Stimulated activated naive CD8-positive, alpha-beta T cell treated with anti-CD3 and anti-CD28 coated beads, Interleukin-15, amount 100 ng/mL, for 72 hours (primary cell): Measurements from ENCODE around the gene PLEKHG5.

Experiments used
- ATAC-seq: fragments of 150-1000 bp; cut with Tn5 transposase; 2 replicates; pipeline ENCODE4 v1.10.0; 2021; ENCODE audit warnings: mild to moderate bottlenecking, moderate library complexity
- DNase-seq, 2 donors: peaks; one replicate each; pipeline ENCODE4 v3.0.0; 2021 to 2022
- H3K27ac Mint-ChIP-seq, 2 donors: one replicate each; pipeline ENCODE4 v1.8.0; 2022; ENCODE audit warnings: mild to moderate bottlenecking in 2 of 2, mixed read lengths in 2 of 2, moderate library complexity in 2 of 2
- H3K27me3 Mint-ChIP-seq: one replicate; pipeline ENCODE4 v1.8.0; 2022; ENCODE audit warnings: mixed read lengths
- H3K4me1 Mint-ChIP-seq: one replicate; pipeline ENCODE4 v1.8.0; 2022; ENCODE audit warnings: mild to moderate bottlenecking, mixed read lengths
- H3K4me3 Mint-ChIP-seq, 2 donors: one replicate each; pipeline ENCODE4 v1.8.0; 2022; ENCODE audit warnings: mild to moderate bottlenecking in 2 of 2, mixed read lengths in 2 of 2, moderate library complexity in 1 of 2
- H3K9me3 Mint-ChIP-seq, 2 donors: one replicate each; pipeline ENCODE4 v1.8.0; 2022; ENCODE audit warnings: mixed read lengths in 2 of 2

PLEKHG5 gene

GRCh38 chr1:6427441-6428390 lies 63.8 kb downstream of the PLEKHG5 start:
- peaks cover 18% of the 10 kb centered on the region for H3K4me1 Mint-ChIP-seq
- no peak overlapping the region for H3K4me3 Mint-ChIP-seq
- H3K9me3 Mint-ChIP-seq, result no peaks in the 10 kb centered on the region
- no peak for DNase-seq
- no peak for ATAC-seq
- no peak overlapping the region for H3K27ac Mint-ChIP-seq
- peaks cover 73% of the 10 kb centered on the region for H3K27me3 Mint-ChIP-seq

GRCh38 chr1:6426972-6427350 lies 64.5 kb downstream of the PLEKHG5 start:
- ATAC-seq (no peak), DNase-seq (no peak)
- no peak overlapping the region for H3K4me3 Mint-ChIP-seq
- peaks cover 81% of the 10 kb centered on the region for H3K27me3 Mint-ChIP-seq
- no peaks in the 10 kb centered on the region for H3K9me3 Mint-ChIP-seq
- peaks cover 19% of the 10 kb centered on the region for H3K4me1 Mint-ChIP-seq
- peak overlapping the region in 1 of 2 donors; percentile 42 for H3K27ac Mint-ChIP-seq

DNA sequence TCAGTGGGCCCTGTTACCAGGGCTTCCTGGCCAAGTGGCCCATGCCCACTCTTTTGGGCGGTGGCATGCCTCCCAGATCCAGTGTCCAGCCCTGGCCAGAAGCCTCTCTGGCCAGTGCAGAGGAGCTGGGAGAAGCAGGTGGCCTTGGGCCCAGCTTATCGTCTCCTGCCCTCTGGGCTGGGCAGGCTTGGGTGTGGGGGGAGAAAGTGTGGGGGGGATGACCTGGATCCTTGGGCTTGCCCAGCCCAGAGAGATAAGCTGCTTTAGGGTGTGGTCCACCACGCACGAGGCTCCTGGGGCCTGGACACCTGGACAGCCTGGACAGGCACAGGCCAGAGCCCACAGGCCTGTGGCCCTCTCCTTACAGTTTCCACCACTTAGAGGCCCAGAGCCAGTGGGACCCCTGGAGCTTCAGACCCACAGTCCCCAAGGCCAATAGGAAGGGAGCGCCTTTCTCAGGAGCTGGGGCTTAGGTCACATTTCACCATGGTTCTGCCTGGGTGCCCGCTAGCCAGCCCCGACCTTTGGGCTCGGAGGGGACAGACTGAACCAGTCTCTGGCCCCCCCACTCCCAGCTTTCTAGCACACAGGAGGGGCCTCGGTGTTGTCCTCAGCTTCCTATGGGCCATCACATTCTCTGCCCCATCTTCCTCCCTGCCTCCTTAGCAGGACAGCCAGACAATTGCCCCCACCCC lies 65.0 kb downstream of the PLEKHG5 start:
- DNase-seq (no peak), ATAC-seq (no peak)
- Mint-ChIP-seq H3K9me3 (no peaks in the 10 kb centered on the region), H3K27me3 (peaks cover 86% of the 10 kb centered on the region), H3K4me1 (peaks cover 19% of the 10 kb centered on the region), H3K27ac (no peak overlapping the region), H3K4me3 (no peak overlapping the region)

- Mint-ChIP-seq H3K4me3 (no peak overlapping the region), H3K9me3 (no peaks in the 10 kb centered on the region), H3K27me3 (peaks cover 90% of the 10 kb centered on the region), H3K27ac (no peak overlapping the region), H3K4me1 (peaks cover 19% of the 10 kb centered on the region)
- no peak for ATAC-seq
- DNase-seq, result no peak
Measured at GRCh38 chr1:6425658-6426057, 65.8 kb downstream of the PLEKHG5 start.

DNA sequence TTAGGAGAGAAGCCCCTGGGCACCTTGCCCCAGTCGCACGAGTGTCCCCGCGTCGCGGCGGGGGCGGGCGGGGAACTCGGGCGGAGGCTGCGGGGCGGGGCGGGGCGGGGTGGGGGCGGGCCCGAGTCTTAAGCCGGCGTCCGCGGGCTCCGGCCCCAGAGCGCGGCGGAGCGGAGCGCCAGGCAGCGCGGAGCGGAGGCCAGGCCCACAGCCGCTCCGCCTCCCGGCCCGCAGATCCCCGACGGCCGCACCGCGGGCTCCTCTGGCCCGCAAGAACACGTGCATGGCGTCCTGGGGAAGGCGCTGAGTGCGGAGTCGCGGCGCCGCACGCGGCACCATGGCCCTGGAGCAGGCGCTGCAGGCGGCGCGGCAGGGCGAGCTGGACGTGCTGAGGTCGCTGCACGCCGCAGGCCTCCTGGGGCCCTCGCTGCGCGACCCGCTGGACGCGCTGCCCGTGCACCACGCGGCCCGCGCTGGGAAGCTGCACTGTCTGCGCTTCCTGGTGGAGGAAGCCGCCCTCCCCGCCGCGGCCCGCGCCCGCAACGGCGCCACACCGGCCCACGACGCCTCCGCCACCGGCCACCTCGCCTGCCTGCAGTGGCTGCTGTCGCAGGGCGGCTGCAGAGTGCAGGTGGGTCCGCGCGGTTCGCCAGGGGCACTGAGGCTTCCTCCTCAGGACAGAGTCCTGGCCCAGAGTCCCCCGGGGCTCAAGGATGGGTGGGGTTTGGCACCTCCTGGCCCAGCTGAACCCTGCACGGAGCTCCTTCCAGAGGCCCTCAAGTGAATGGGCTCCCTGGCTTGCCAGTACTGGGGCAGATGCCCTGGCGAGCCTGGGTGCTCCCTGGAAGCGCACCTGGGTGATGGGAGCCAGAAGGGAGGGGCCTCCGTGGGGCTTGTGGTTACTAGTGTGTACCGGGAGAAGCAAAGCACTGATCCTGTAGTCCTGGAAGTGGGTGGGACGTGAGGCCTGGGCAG lies 66.6 kb downstream of the PLEKHG5 start, which contains the start of gene ESPN:
ESPN (plus strand) TSS at position 158 of the 975 bp plus-strand sequence; CDS start at position 338, 180 bp downstream.
- H3K9me3 Mint-ChIP-seq, result no peaks in the 10 kb centered on the region
- H3K4me1 Mint-ChIP-seq, result peaks cover 25% of the 10 kb centered on the region
- DNase-seq (no peak), ATAC-seq (peak; percentile 8)
- no peak within 1 kb of the TSS for H3K27ac Mint-ChIP-seq
- peaks cover 90% of the 10 kb centered on the region for H3K27me3 Mint-ChIP-seq
- H3K4me3 Mint-ChIP-seq, result peak within 1 kb of the TSS; percentile 46 to 79

GRCh38 chr1:6424000-6424565 lies 67.4 kb downstream of the PLEKHG5 start:
- Mint-ChIP-seq H3K4me3 (peak overlapping the region; percentile 46 to 79), H3K9me3 (no peaks in the 10 kb centered on the region), H3K27me3 (peaks cover 92% of the 10 kb centered on the region), H3K4me1 (peaks cover 28% of the 10 kb centered on the region), H3K27ac (no peak overlapping the region)
- peak; percentile 13 for ATAC-seq
- no peak for DNase-seq

DNA sequence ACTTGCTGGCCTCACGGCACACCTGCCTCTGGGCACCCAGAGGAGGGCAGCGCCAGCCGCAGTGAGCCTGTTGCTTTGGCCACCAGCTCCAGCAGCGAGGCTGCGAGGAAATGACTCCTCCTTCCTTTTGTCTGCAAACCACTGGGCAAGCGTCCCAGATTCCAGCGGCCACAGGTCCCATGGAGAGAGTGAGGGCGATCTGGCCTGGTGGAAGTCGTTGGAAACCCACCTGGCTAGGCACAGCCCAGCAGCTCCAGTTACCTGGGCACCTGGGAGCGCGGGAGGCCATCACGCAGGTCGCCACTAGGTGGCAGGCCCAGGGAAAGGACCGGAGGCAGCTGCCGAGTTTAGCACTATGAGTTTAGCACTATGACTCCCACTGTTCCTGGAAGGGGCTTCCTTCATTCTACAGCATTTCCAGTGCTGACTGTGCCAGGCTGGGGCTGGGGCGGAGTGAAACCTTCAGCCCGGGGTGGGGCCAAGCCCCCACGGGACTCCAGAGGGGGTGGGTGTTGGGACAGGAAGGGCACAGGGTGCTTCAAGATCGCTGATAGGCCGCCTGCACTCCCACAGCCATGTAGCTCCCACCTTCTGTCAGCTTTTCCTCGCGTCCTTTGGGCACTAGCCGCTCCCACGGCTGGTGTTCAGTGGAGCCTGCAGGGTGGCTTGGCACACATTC lies 68.0 kb downstream of the PLEKHG5 start:
- ATAC-seq (peak; percentile 76), DNase-seq (peak; percentile 70 to 74)

DNA sequence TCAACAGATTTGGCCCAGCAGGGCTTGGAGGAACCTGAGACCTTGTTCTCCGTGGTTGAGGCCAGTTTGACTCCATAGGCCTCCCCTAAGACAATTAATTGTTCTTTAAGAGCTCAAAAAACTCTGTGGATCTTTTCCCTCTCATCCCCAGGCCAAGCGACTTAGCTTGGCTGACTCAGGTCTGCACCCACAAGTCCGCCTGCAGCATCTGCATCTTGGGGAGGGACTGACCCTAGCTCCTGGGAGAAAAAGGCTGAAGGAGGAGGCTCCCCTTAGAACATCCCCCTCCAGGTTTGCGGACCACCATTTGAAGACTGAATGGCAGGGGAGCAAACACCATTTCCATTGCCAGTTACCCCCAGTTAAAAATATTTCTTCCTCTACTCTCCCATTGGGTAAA lies 70.2 kb downstream of the PLEKHG5 start:
- Mint-ChIP-seq H3K27me3 (peaks cover 97% of the 10 kb centered on the region), H3K27ac (no peak overlapping the region), H3K4me1 (peaks cover 28% of the 10 kb centered on the region), H3K4me3 (no peak overlapping the region), H3K9me3 (no peaks in the 10 kb centered on the region)
- DNase-seq (no peak), ATAC-seq (no peak)

More for the DNA sequence above, 68.0 kb downstream of the PLEKHG5 start:
- peak overlapping the region; percentile 46 to 79 for H3K4me3 Mint-ChIP-seq
- no peaks in the 10 kb centered on the region for H3K9me3 Mint-ChIP-seq
- no peak overlapping the region for H3K27ac Mint-ChIP-seq
- peaks cover 95% of the 10 kb centered on the region for H3K27me3 Mint-ChIP-seq
- H3K4me1 Mint-ChIP-seq, result peaks cover 28% of the 10 kb centered on the region

DNA sequence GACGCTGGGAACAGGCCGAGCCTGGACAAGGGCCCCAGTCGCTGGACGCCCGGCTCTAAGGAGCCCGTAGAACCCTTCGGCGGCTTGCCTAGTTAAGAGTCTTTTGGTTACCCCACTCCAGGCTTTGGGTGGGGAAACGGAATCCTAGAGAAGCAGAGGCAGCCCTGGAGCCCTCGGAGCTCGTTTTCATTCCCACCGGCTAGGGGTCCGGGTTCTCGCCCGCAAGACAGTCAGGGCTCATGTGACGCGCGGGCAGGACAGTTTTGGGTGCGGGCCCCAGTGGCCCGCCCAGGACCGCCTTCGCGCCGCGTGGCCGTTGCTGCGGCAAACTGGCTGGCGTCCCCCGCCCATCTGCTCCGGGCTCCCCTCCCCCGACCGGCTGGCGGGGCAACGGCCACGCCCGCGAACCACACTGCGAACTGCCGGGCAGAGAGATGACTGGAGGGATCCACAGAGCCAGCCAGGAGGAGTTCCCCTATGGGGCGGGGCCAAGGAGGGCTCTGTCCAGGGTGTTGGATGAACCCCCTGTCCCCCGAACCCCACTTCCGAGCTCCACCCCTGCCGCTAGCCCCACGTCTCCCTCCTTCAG lies 70.9 kb downstream of the PLEKHG5 start:
- no peak for DNase-seq
- Mint-ChIP-seq H3K9me3 (no peaks in the 10 kb centered on the region), H3K27ac (no peak overlapping the region), H3K4me3 (no peak overlapping the region), H3K4me1 (peaks cover 34% of the 10 kb centered on the region), H3K27me3 (peaks cover 98% of the 10 kb centered on the region)
- no peak for ATAC-seq

DNA sequence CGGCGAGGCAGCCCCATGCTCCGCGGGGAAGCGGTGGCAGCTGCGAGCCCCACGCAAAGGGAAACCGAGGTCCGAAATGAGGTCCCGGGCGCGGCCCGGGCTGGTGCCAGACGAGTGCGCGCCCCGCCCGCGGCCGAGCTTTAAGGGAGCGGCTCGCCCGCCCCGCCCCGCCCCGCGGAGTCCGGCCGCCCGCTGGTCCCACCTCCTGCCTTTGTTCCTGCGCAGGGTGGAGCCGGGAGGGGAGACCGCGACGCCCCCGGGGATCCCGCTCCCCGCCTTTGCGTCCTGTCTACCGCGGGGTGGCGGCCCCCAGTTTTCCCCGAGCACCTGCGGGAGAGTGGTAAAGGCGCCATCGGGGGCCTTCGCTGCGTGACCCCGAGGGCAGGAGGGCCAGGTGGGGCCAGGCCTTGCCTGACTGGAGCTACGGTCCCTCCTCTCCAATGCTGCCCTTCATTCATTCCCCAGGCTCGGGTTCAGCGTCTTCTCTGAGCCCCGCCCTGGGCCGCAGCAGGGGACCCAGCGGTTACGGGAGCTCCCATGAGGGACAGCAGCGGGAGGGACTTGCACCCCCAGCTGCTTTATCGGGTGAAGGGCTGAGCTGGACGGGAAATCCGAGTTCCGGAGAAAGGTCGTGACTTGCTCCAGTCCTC lies 71.5 kb downstream of the PLEKHG5 start, which contains the start of gene HES2:
HES2 (minus strand) TSS at position 116 of the 650 bp plus-strand sequence; CDS start at position 17, 99 bp downstream.
- peaks cover 98% of the 10 kb centered on the region for H3K27me3 Mint-ChIP-seq
- no peak within 1 kb of the TSS for H3K27ac Mint-ChIP-seq
- peak; percentile 8 for ATAC-seq
- no peak for DNase-seq
- H3K4me1 Mint-ChIP-seq, result peaks cover 40% of the 10 kb centered on the region
- H3K4me3 Mint-ChIP-seq, result peak within 1 kb of the TSS; percentile 37 to 70
- no peaks in the 10 kb centered on the region for H3K9me3 Mint-ChIP-seq

DNA sequence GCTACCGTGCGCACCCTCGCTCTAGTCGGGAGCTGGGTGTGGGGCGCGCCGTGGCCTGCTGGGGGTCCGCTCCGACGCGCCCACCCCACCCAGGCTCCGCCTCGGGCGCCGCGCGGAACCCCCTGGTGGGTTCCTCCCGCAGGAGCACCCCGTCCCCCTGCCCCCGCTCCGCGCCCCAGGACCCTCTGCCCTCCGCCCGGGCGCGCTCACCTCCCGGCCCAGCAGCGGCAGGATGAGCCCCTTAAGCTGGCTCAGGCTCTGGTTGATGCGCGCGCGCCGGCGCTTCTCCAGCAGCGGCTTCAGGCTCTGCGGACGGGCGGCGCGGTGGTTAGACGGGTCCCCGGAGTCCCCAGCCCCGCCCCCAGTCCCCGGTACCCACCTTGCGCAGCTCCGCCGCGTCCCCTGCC lies 72.1 kb downstream of the PLEKHG5 start:
- ATAC-seq (peak; percentile 16), DNase-seq (no peak)
- Mint-ChIP-seq H3K27me3 (peaks cover 100% of the 10 kb centered on the region), H3K27ac (no peak overlapping the region), H3K9me3 (no peaks in the 10 kb centered on the region), H3K4me3 (peak overlapping the region; percentile 31 to 37), H3K4me1 (peaks cover 43% of the 10 kb centered on the region)

DNA sequence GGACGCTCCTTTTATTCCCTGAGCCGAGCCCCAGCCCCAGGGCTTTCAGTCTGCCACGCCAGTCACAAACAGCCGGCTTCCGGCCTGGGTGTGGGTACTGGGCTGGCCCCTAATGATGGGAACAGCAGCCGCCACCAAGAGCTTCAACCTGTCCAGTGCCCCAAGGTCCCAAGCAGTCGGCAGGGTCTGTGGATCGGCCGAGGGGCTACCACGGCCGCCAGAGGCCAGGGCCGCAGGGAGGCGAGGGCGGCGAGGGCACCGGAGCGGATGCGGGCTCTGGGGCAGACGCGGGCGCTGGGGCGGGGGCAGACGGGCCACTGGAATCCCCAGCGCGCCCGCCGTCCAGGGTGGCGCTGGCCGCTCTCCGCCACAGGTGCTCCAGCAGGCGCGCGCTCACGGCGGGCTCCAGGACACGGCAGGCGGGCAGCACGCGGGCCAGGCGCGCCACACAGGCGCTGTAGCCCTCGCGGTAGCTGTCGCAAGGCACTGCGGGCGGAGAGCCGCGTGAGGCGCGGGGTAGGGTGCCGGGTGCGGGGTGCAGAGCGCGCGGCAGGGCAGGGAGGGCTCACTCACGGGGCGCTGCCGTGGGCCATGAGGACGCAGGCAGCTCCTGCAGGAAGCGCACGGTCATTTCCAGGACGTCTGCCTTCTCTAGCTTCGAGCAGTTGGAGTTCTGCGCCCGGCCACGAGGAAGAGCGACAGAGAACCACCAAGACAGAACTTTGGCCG lies 72.6 kb downstream of the PLEKHG5 start:
- no peak for ATAC-seq
- no peak for DNase-seq
- Mint-ChIP-seq H3K4me3 (peak overlapping the region in 1 of 2 donors; percentile 31), H3K4me1 (peaks cover 42% of the 10 kb centered on the region), H3K27me3 (peaks cover 100% of the 10 kb centered on the region), H3K27ac (no peak overlapping the region), H3K9me3 (no peaks in the 10 kb centered on the region)
